ENCODE data around the gene NEIL1. TPM values are rescaled to one million over a fixed set of nuclear protein-coding genes. Genes with fewer than 3 reads are reported as not detected.
A peak's percentile ranks its signal among the peaks of the same experiment; 100 is the strongest.

Gene NEIL1
- total RNA-seq, 6 donors from 2014 or later: 41.8 to 272 (median 52.2) TPM

DNA sequence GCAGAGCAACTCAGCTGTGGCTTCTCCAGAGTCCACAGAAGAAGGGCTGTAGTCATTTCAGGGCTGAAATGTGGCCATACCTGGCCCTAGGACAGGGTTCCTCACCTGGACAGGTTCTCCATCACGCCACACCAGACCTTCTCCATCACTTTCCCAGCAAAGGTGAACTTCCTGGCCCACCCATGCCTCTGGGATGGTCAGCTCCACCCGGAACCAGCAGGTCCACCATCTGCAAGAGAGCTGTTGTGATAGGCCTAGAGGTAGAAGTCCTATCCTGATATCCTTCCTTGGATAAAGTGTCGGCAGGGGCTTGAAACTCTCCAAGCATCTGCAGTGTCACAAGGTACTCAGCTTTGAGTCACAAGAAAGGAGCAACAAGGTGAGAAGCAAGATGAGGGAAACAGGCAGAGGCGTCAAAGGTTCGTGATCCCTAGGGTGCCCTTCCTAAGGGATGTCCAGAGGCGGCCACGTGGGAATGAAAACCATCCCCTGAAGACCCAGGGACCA lies 20.6 kb downstream of the NEIL1 start:
- Histone ChIP-seq H3K36me3 (peaks cover 4 to 70% (median 53%) of the 10 kb centered on the region in 4 donors), H3K9me3 (no peaks in the 10 kb centered on the region), H3K27me3 (no peaks in the 10 kb centered on the region), H3K4me3 (peak overlapping the region; percentile 70 to 96 (median 84)), H3K27ac (peak overlapping the region; percentile 96 to 100 (median 98)), H3K4me1 (peaks cover 13 to 25% (median 18%) of the 10 kb centered on the region in 4 donors)
- no peak for ATAC-seq (ENCODE audit: low FRiP score in 2 of 2)
- TF ChIP-seq POLR2A (IDR thresholded peaks at IDR 0.05) (no peak), POLR2AphosphoS5 (IDR thresholded peaks at IDR 0.05) (no peak), EP300 (IDR thresholded peaks at IDR 0.05) (no peak)
- TF ChIP-seq, protein P1, sequence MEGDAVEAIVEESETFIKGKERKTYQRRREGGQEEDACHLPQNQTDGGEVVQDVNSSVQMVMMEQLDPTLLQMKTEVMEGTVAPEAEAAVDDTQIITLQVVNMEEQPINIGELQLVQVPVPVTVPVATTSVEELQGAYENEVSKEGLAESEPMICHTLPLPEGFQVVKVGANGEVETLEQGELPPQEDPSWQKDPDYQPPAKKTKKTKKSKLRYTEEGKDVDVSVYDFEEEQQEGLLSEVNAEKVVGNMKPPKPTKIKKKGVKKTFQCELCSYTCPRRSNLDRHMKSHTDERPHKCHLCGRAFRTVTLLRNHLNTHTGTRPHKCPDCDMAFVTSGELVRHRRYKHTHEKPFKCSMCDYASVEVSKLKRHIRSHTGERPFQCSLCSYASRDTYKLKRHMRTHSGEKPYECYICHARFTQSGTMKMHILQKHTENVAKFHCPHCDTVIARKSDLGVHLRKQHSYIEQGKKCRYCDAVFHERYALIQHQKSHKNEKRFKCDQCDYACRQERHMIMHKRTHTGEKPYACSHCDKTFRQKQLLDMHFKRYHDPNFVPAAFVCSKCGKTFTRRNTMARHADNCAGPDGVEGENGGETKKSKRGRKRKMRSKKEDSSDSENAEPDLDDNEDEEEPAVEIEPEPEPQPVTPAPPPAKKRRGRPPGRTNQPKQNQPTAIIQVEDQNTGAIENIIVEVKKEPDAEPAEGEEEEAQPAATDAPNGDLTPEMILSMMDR (IDR thresholded peaks at IDR 0.05): no peak
- DNase-seq: no peak
- 39 to 50% methylated on average over 6 to 7 of the region's 7 CpGs for WGBS, 2 donors

DNA sequence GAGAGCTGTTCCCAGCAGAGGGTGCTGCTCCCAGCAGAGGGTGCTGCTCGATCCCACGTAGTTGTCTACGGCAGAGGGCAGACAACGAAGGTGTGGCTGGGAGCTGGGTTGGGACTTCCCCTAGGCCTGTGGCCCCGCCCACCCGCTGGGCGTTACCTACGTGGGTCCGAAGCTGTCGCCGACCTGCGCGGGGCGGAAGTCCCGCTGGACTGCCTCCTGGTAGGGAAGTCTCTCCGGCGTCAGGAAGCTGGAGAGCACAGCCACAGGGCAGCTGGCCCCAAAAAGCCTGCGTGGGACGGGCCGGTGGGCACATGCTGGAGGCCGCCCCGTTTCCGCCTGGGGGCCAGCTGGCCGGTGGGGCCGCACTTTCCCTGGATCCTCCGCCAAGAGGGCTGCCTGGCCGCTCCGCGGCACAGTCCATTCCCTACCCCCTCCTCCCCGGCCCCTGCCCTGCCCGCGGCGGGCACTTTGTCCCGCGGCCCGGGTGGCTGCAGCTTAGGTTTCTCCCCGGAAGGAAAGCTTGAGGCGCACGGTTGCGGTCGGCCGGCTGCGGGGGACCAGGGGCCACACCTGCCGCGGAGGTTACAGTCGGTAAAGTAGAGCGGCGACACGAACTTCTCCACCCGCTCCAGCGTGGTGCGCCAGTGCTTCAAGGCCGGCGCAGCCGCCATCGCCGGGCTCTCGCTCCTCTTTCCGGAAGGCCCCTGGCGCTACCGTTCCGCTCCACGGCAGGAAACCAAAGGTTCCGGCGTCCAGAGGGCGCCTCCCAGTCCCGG lies 21.3 kb downstream of the NEIL1 start, which contains the start of gene MAN2C1:
MAN2C1 (minus strand) TSS at position 695 of the 776 bp plus-strand sequence; CDS start at position 671, 24 bp downstream.
- Histone ChIP-seq H3K9me3 (no peaks in the 10 kb centered on the region), H3K27ac (peak within 1 kb of the TSS; percentile 96 to 100 (median 98)), H3K36me3 (peaks cover 4 to 70% (median 50%) of the 10 kb centered on the region in 4 donors), H3K27me3 (no peaks in the 10 kb centered on the region), H3K4me3 (peak within 1 kb of the TSS; percentile 70 to 96 (median 84)), H3K4me1 (peaks cover 13 to 25% (median 18%) of the 10 kb centered on the region in 4 donors)
- TF ChIP-seq EP300 (IDR thresholded peaks at IDR 0.05) (peak in 1 of 4 donors; percentile 70), POLR2AphosphoS5 (IDR thresholded peaks at IDR 0.05) (peak; percentile 92 to 94), POLR2A (IDR thresholded peaks at IDR 0.05) (peak; percentile 36 to 95 (median 92))
- TF ChIP-seq, protein P1 (IDR thresholded peaks at IDR 0.05): peak; percentile 53 to 91 (median 66)
- ATAC-seq (ENCODE audit: low FRiP score in 2 of 2) (peak; percentile 97 to 98), DNase-seq (peak; percentile 98 to 99)
- 0% methylated on average over 9 to 41 of the region's 67 CpGs for WGBS, 2 donors

DNA sequence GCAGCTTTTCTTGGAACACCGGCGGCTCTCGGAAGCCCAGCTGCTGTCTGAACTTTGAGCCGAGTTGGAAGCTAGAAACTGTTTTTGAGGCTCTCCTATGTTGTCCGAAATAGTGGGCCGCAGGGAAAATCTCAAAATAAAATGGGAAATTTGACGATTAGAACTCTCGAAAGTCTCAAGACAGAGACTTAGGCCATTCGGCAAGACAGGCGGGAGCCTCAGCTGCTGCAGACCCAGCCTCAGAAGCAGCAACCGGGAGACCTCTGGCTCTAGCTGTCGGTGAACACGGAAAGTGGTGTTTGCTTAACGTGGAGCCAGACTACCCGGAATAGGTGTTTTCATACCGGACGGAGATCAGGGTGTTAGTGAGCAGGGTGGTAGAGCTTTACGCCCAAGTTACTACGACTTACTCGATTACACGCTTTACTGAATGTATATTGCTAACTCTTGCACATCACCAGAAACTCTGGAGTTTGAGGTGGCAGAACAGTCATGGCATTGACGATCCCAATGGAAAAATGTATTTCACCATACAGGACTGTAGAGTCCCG lies 21.9 kb downstream of the NEIL1 start:
- peak; percentile 1 for ATAC-seq (ENCODE audit: low FRiP score in 2 of 2)

DNA sequence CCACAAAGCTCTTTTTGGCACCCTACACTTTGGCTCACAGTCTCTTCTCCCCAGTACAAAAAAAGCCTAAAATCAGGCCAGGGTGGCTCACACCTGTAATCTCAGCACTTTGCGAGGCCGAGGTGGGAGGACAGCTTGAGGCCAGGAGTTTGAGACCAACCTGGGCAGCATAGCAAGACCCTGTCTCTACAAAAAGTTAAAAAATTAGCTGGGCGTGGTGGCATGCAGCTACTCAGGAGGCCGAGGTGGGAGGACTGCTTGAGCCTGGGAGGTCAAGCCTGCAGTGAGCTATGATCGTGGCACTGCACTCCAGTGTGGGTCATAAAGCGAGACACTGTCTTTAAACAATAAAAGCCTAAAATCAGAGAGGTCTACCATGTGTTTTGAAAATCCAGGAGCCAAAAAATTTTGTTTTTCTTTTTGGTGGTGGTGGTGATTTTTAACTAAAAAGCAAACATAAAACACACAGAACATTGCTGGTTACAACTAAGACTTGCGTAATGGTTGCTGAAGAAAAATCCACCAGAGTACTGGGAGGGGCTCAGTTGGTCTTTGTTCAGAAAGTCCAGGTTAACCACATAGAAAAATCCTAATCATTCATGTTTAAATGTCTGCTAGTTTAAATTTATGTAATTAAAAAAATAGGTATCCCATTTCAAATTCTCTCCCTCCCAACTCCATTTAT lies 23.2 kb downstream of the NEIL1 start:
- 97% methylated on average over 7 of the region's 7 CpGs for WGBS, 2 donors
- Histone ChIP-seq H3K4me3 (no peak overlapping the region), H3K9me3 (no peaks in the 10 kb centered on the region), H3K27ac (no peak overlapping the region), H3K36me3 (peaks cover 4 to 67% (median 48%) of the 10 kb centered on the region in 4 donors), H3K4me1 (peaks cover 13 to 25% (median 18%) of the 10 kb centered on the region in 4 donors), H3K27me3 (no peaks in the 10 kb centered on the region)
- TF ChIP-seq EP300 (IDR thresholded peaks at IDR 0.05): no peak
- TF ChIP-seq, protein P1 (IDR thresholded peaks at IDR 0.05): no peak
- TF ChIP-seq POLR2A (IDR thresholded peaks at IDR 0.05): no peak
- TF ChIP-seq POLR2AphosphoS5 (IDR thresholded peaks at IDR 0.05): no peak
- DNase-seq (no peak), ATAC-seq (ENCODE audit: low FRiP score in 2 of 2) (no peak)

More for the DNA sequence above, 21.9 kb downstream of the NEIL1 start:
- H3K27me3 ChIP-seq: no peaks in the 10 kb centered on the region
- H3K27ac ChIP-seq: peak overlapping the region; percentile 96 to 100 (median 98)
- H3K4me3 ChIP-seq: peak overlapping the region; percentile 70 to 96 (median 84)
- TF ChIP-seq EP300 (IDR thresholded peaks at IDR 0.05) (no peak), POLR2AphosphoS5 (IDR thresholded peaks at IDR 0.05) (no peak)
- no peaks in the 10 kb centered on the region for H3K9me3 ChIP-seq
- whole genome bisulfite sequencing, 2 donors: 8% methylated on average over 16 to 23 of the region's 23 CpGs
- H3K4me1 ChIP-seq: peaks cover 13 to 25% (median 18%) of the 10 kb centered on the region in 4 donors
- peak in 1 of 2 donors; percentile 34 for DNase-seq
- H3K36me3 ChIP-seq: peaks cover 4 to 70% (median 49%) of the 10 kb centered on the region in 4 donors
